Prostate gland (tissue), 2 donors: ENCODE results near the gene SELENOP.

ENCODE experiments used
- CTCF ChIP-seq, 4 experiments: fragments of 200-600 bp in 2 of 4; fragments of 450-650 bp in 2 of 4; sonication (generic) in 2 of 4; IDR thresholded peaks; 1 replicate in 3 of 4; 2 replicates in 1 of 4; pipeline ENCODE4 v1.5.1; 2016 to 2019; ENCODE audit warnings: antibody characterized with exemption in 4 of 4, mild to moderate bottlenecking in 2 of 4, moderate library complexity in 2 of 4
- POLR2A ChIP-seq: fragments of 450-650 bp; IDR thresholded peaks from one replicate; pipeline ENCODE4 v1.6.1; 2016; ENCODE audit warnings: antibody characterized with exemption, mild to moderate bottlenecking
- POLR2AphosphoS5 ChIP-seq: sonication (generic); formaldehyde crosslinking; IDR thresholded peaks from one replicate; pipeline ENCODE4 v1.6.1; 2017; ENCODE audit warnings: antibody characterized with exemption

DNA sequence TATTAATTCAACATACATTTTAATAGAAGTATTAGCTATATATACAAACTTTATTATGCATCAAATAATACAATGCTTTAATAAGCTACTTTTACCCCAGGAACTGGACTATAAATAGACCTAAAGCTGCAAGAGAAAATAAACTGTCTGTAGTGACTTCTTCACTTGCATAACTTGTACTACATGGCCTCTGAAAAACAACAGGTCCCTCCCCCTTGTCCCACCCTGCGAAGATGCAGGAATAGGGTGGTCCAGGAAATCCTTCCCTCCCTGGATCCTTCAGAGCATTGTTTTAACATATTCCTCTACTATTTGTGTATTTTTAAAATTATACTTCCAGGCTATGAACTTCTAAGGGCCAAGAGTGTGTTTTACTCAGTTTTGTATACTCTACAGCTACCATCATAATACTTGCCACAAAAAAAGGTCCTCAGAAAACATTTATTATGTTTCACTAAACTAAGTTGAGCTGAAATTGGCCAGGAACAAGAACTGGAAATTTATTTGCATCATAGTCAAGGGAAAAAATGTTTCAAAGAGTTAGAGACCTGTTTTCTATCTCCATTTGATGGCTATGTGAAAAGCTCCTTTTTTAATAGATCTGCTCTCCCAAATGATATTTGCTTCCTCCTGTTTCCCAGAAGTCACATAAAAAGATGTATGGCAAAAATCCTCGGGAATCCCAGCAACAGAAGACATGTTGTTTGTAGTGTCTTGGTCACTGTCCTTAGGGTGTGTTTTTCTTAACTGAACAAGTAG is 15.2 kb upstream of the SELENOP start:
- TF ChIP-seq CTCF (IDR thresholded peaks at IDR 0.05): no peak
- TF ChIP-seq POLR2A: no peak
- TF ChIP-seq POLR2AphosphoS5: no peak
